SK-N-SH (cell line): ENCODE measurements around the gene FRMD4B. TPM values are rescaled to one million over a fixed set of nuclear protein-coding genes. Genes with fewer than 3 reads are reported as not detected.
A peak's percentile ranks its signal among the peaks of the same experiment; 100 is the strongest.

Experiments
- CTCF ChIA-PET: fragments of 300-600, 350-600 bp; formaldehyde crosslinking; extraction: SDS; loops from one replicate; lab custom pipeline; 2021; lab: Yijun Ruan, JAX
- POLR2A ChIA-PET: fragments of 350-600 bp; sonication (Branson Sonifier 250); formaldehyde crosslinking; extraction: SDS; loops from one replicate; lab custom pipeline; 2020; ENCODE audit warnings: antibody characterized with exemption, inconsistent platforms; lab: Yijun Ruan, JAX
- DNase-seq: peaks from one replicate; pipeline ENCODE4 v3.0.0; 2012
- H2AFZ ChIP-seq: fragments of 200-600 bp; sonication (generic); 2 replicates; pipeline ENCODE4 v1.8.1; 2016; ENCODE audit warnings: antibody characterized with exemption, mild to moderate bottlenecking, low read depth
- H3F3A ChIP-seq: fragments of 200-600 bp; sonication (generic); replicated peaks from 2 replicates; pipeline ENCODE3; 2016; ENCODE audit warnings: antibody characterized with exemption, mild to moderate bottlenecking; ENCODE audit not compliant: insufficient read depth
- H3K27ac ChIP-seq, 2 experiments: fragments of 200-500 bp in 1 of 2; fragments of 200-600 bp in 1 of 2; sonication (Bioruptor generic) in 1 of 2; sonication (generic), shearing (Covaris generic) in 1 of 2; 2 replicates each; pipeline versions ENCODE4 v1.5.1 to v1.6.1; 2014 to 2016; ENCODE audit warnings: low read depth in 2 of 2, inconsistent platforms in 1 of 2, low read length in 1 of 2, mild to moderate bottlenecking in 1 of 2, mixed read lengths in 1 of 2
- H3K27me3 ChIP-seq: fragments of 200-600 bp; sonication (generic), shearing (Covaris generic); 2 replicates; pipeline ENCODE4 v1.6.1; 2016; ENCODE audit warnings: mixed run types; ENCODE audit not compliant: insufficient read depth
- H3K36me3 ChIP-seq, 2 experiments: fragments of 200-500 bp in 1 of 2; fragments of 200-600 bp in 1 of 2; sonication (Bioruptor generic) in 1 of 2; sonication (generic) in 1 of 2; replicated peaks in 1 of 2; 2 replicates each; pipeline versions ENCODE3 to v1.5.1; 2014 to 2016; ENCODE audit warnings: low read length in 1 of 2, mild to moderate bottlenecking in 1 of 2; ENCODE audit not compliant: insufficient read depth in 2 of 2, control insufficient read depth in 1 of 2
- H3K4me1 ChIP-seq, 2 experiments: fragments of 200-500 bp in 1 of 2; fragments of 200-600 bp in 1 of 2; sonication (Bioruptor generic) in 1 of 2; sonication (generic), shearing (Covaris generic) in 1 of 2; 2 replicates each; pipeline versions ENCODE4 v1.5.1 to v1.6.1; 2014 to 2016; ENCODE audit warnings: low read depth in 1 of 2, low read length in 1 of 2, mixed run types in 1 of 2; ENCODE audit not compliant: insufficient read depth in 2 of 2, control insufficient read depth in 1 of 2
- H3K4me2 ChIP-seq: fragments of 200-600 bp; sonication (generic), shearing (Covaris generic); 2 replicates; pipeline ENCODE4 v1.6.1; 2017; ENCODE audit warnings: mixed run types
- H3K4me3 ChIP-seq, 2 experiments: fragments of 200-500 bp in 1 of 2; fragments of 200-600 bp in 1 of 2; sonication (Bioruptor generic) in 1 of 2; sonication (generic), shearing (Covaris generic) in 1 of 2; 2 replicates each; pipeline versions ENCODE4 v1.5.1 to v1.8.1; 2014 to 2016; ENCODE audit warnings: low read depth in 2 of 2, inconsistent platforms in 1 of 2, low read length in 1 of 2, mild to moderate bottlenecking in 1 of 2, mixed read lengths in 1 of 2, moderate library complexity in 1 of 2
- H3K79me2 ChIP-seq: fragments of 200-600 bp; sonication (generic); 2 replicates; pipeline ENCODE4 v1.8.1; 2017; ENCODE audit warnings: mild to moderate bottlenecking; ENCODE audit not compliant: insufficient read depth
- H3K9ac ChIP-seq: fragments of 200-600 bp; sonication (generic); 2 replicates; pipeline ENCODE4 v1.6.1; 2017; ENCODE audit warnings: mixed run types
- H3K9me2 ChIP-seq: fragments of 200-600 bp; sonication (generic); 2 replicates; pipeline ENCODE4 v1.6.1; 2017; ENCODE audit warnings: mixed run types
- H3K9me3 ChIP-seq: fragments of 200-600 bp; sonication (generic); 2 replicates; pipeline ENCODE4 v1.6.1; 2017; ENCODE audit warnings: mixed run types, mild to moderate bottlenecking, moderate library complexity
- H4K20me1 ChIP-seq: fragments of 200-600 bp; sonication (generic); 2 replicates; pipeline ENCODE4 v1.6.1; 2017; ENCODE audit warnings: mild to moderate bottlenecking, mixed run types; ENCODE audit not compliant: insufficient read depth
- ELF1 ChIP-seq: IDR thresholded peaks from 2 replicates; pipeline ENCODE4 v1.4.0; 2012
- EP300 ChIP-seq, 2 experiments: IDR thresholded peaks; 2 replicates each; pipeline versions ENCODE4 v1.4.0 to v1.6.1; 2012; ENCODE audit warnings: borderline replicate concordance in 1 of 2, low read depth in 1 of 2, low read length in 1 of 2
- FOSL2 ChIP-seq: IDR thresholded peaks from 2 replicates; pipeline ENCODE4 v1.4.0; 2012; ENCODE audit warnings: low read depth, mild to moderate bottlenecking, moderate library complexity, borderline replicate concordance
- JUND ChIP-seq: IDR thresholded peaks from 2 replicates; pipeline ENCODE4 v1.4.0; 2012
- RAD21 ChIP-seq: IDR thresholded peaks from 2 replicates; pipeline ENCODE4 v1.6.1; 2012; ENCODE audit warnings: mild to moderate bottlenecking, low read length
- RFX5 ChIP-seq: IDR thresholded peaks from 2 replicates; pipeline ENCODE4 v1.6.1; 2012; ENCODE audit warnings: mild to moderate bottlenecking, improper control_type of control experiment, low read length
- TAF1 ChIP-seq: IDR thresholded peaks from 2 replicates; pipeline ENCODE4 v1.6.1; 2012; ENCODE audit warnings: low read depth, mild to moderate bottlenecking, low read length, moderate library complexity, borderline replicate concordance
- TCF12 ChIP-seq: IDR thresholded peaks from 2 replicates; pipeline ENCODE4 v1.4.0; 2012
- WGBS: methylation state at CpG from one replicate; pipeline ENCODE4 v1.1.6; 2017; ENCODE audit warnings: low lambda C conversion rate; 5-methylcytosine and 5-hydroxymethylcytosine counted together
- polyA plus RNA-seq, 3 experiments: library from polyadenylated mRNA; depleted of rRNA; stranded (reverse); fragments of >200 nt; gene quantifications; 2 replicates each; pipeline ENCODE4 v1.2.3, GENCODE V29; 2012
- TF ChIP-seq, protein P1 (sequence below): IDR thresholded peaks from 2 replicates; pipeline ENCODE4; 2012
- TF ChIP-seq, protein P2 (sequence below): IDR thresholded peaks from 2 replicates; pipeline ENCODE4 v1.4.0; 2012; ENCODE audit warnings: low read depth, borderline replicate concordance
- TF ChIP-seq, protein P3 (sequence below): IDR thresholded peaks from 2 replicates; pipeline ENCODE4 v1.6.1; 2012; ENCODE audit warnings: mild to moderate bottlenecking, low read depth, low read length, moderate library complexity
- TF ChIP-seq, protein P4 (sequence below): fragments of 150-350 bp; IDR thresholded peaks from 2 replicates; pipeline ENCODE4 v1.6.1; 2016; ENCODE audit warnings: mild to moderate bottlenecking, low read depth, low read length
- TF ChIP-seq, protein P5 (sequence below): fragments of 150-350 bp; IDR thresholded peaks from 2 replicates; pipeline ENCODE4 v1.6.1; 2017; ENCODE audit warnings: antibody characterized with exemption, low read length, low read depth, borderline replicate concordance

FRMD4B gene
- polyA plus RNA-seq, 1 of the 3 experiments (the other 2 are of a cell fraction), result 0.53 TPM

DNA sequence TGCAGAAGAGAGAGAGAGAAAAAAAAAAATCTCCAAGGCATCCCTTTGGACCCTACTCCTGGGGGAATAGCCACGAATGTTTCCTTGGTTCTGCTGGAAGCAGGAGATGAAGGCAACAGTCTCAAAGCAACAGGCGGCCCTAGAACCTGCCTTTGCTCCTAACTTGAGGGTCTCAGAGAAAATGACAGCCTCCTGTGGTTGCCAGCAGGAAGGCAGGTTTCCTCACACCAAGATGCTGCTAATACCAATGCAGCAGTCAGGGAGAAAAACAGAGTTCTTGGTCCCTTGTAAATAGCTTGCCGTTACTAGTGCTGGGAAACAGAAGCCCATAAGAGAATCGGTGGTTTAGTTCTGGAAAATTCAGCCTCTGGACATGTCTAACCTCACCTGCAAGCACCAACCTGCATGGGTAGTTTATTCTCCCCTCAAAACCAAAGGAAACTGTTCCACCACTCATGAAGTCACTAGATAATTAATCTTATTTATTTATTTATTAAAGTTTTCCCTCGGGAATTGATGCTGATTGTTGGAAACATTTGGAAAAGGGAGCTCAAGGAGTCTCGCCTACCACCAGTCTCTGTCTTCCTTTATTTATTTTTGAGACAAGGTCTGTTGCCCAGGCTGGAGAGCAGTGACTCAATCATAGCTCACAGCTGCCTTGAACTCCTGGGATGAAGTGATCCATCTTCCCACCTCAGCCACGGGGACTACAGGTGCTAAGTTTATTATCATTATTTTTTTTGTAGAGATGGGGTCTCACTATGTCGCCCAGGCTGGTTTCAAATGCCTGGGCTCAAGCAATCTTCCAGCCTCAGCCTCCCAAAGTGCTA, 883 bp upstream of the FRMD4B start:
- Histone ChIP-seq H3K4me1 (peaks cover 0 to 12% of the 10 kb centered on the region in 2 experiments; a peak in 1 of 4 replicates), H3K9ac (peak overlapping the region; percentile 59; the same call in 1 of the 2 replicates), H2AFZ (peak overlapping the region; percentile 90), H3K4me3 (peak overlapping the region; percentile 58 to 65), H3K9me2 (no peaks in the 10 kb centered on the region), H3K27ac (peak overlapping the region in 1 of 2 experiments; percentile 24; a peak in 1 of 4 replicates), H3K36me3 (no peaks in the 10 kb centered on the region), H4K20me1 (no peaks in the 10 kb centered on the region), H3K4me2 (peak overlapping the region; percentile 91), H3K27me3 (no peaks in the 10 kb centered on the region), H3F3A (peaks cover 19% of the 10 kb centered on the region), H3K79me2 (peaks cover 18% of the 10 kb centered on the region), H3K9me3 (no peaks in the 10 kb centered on the region)
- TF ChIP-seq FOSL2, result no peak
- TF ChIP-seq TAF1, result no peak
- TF ChIP-seq, protein P1, sequence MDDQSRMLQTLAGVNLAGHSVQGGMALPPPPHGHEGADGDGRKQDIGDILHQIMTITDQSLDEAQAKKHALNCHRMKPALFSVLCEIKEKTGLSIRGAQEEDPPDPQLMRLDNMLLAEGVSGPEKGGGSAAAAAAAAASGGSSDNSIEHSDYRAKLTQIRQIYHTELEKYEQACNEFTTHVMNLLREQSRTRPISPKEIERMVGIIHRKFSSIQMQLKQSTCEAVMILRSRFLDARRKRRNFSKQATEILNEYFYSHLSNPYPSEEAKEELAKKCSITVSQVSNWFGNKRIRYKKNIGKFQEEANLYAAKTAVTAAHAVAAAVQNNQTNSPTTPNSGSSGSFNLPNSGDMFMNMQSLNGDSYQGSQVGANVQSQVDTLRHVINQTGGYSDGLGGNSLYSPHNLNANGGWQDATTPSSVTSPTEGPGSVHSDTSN, result no peak
- TF ChIP-seq, protein P2, sequence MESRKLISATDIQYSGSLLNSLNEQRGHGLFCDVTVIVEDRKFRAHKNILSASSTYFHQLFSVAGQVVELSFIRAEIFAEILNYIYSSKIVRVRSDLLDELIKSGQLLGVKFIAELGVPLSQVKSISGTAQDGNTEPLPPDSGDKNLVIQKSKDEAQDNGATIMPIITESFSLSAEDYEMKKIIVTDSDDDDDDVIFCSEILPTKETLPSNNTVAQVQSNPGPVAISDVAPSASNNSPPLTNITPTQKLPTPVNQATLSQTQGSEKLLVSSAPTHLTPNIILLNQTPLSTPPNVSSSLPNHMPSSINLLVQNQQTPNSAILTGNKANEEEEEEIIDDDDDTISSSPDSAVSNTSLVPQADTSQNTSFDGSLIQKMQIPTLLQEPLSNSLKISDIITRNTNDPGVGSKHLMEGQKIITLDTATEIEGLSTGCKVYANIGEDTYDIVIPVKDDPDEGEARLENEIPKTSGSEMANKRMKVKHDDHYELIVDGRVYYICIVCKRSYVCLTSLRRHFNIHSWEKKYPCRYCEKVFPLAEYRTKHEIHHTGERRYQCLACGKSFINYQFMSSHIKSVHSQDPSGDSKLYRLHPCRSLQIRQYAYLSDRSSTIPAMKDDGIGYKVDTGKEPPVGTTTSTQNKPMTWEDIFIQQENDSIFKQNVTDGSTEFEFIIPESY, result no peak
- no peak for TF ChIP-seq ELF1
- no peak for TF ChIP-seq TCF12
- ChIA-PET POLR2A (no interaction called here), CTCF (interaction anchor here (0.6 to 4.0 kb wide), 16 partner anchors 10 to 271 kb away, joined by 3 to 22 read pairs (median 4); no protein-coding TSS in a partner anchor)
- DNase-seq, result no peak
- whole genome bisulfite sequencing, result 50% methylated on average over 8 of the region's 8 CpGs

DNA sequence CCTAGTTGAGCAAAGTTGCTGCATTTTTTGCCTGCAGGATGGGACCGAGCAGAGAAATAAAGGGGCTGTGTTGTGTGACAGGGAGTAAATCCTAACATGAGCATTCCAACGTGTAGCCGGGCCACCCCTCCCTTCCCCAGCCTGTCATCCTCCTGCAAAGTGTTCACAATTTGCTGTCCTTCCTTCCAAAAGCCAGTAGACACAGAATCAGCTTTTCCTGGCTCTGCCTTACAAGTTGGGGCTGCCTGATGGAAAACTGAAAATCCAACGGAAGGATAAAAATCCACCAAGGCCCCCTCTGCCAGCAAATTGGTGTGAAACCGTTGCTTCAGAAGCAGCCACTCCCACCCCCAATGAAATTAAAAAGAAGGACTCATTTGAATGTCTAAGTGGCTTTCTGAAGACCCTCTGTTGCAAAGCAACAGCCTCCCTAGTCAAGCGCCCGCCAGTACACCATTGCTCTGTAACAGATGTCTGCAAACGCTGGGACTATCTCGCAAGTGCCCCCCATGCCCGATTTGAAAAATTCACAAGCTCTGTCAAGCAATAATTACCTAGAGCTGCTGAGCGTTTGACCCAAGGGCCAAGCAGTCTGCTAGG, 665 bp downstream of the FRMD4B start:
- DNase-seq, result no peak
- Histone ChIP-seq H3K36me3 (no peaks in the 10 kb centered on the region), H3K79me2 (peaks cover 22% of the 10 kb centered on the region), H3K9ac (peak overlapping the region; percentile 59), H3K9me3 (no peaks in the 10 kb centered on the region), H4K20me1 (no peaks in the 10 kb centered on the region), H3K27ac (peak overlapping the region in 1 of 2 experiments; percentile 24; a peak in 1 of 4 replicates), H3K27me3 (no peaks in the 10 kb centered on the region), H3K4me2 (peak overlapping the region; percentile 91), H2AFZ (peak overlapping the region; percentile 90; the same call in 1 of the 2 replicates), H3K4me3 (peak overlapping the region; percentile 58 to 65), H3F3A (peaks cover 19% of the 10 kb centered on the region), H3K9me2 (no peaks in the 10 kb centered on the region), H3K4me1 (peaks cover 0 to 12% of the 10 kb centered on the region in 2 experiments; a peak in 1 of 4 replicates)
- 44% methylated on average over 10 of the region's 11 CpGs for WGBS
- ChIA-PET CTCF (interaction anchor here (1.0 to 4.0 kb wide), 10 partner anchors 8 to 78 kb away, joined by 3 to 22 read pairs (median 5); no protein-coding TSS in a partner anchor), POLR2A (no interaction called here)
- TF ChIP-seq RAD21 (no peak), RFX5 (no peak), JUND (no peak), EP300 (IDR thresholded peaks at IDR 0.05; ENCODE audit: borderline replicate concordance in 1 of 2, low read depth in 1 of 2, low read length in 1 of 2) (no peak)
- TF ChIP-seq, protein P3, sequence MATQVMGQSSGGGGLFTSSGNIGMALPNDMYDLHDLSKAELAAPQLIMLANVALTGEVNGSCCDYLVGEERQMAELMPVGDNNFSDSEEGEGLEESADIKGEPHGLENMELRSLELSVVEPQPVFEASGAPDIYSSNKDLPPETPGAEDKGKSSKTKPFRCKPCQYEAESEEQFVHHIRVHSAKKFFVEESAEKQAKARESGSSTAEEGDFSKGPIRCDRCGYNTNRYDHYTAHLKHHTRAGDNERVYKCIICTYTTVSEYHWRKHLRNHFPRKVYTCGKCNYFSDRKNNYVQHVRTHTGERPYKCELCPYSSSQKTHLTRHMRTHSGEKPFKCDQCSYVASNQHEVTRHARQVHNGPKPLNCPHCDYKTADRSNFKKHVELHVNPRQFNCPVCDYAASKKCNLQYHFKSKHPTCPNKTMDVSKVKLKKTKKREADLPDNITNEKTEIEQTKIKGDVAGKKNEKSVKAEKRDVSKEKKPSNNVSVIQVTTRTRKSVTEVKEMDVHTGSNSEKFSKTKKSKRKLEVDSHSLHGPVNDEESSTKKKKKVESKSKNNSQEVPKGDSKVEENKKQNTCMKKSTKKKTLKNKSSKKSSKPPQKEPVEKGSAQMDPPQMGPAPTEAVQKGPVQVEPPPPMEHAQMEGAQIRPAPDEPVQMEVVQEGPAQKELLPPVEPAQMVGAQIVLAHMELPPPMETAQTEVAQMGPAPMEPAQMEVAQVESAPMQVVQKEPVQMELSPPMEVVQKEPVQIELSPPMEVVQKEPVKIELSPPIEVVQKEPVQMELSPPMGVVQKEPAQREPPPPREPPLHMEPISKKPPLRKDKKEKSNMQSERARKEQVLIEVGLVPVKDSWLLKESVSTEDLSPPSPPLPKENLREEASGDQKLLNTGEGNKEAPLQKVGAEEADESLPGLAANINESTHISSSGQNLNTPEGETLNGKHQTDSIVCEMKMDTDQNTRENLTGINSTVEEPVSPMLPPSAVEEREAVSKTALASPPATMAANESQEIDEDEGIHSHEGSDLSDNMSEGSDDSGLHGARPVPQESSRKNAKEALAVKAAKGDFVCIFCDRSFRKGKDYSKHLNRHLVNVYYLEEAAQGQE, result no peak
- TF ChIP-seq, protein P4, sequence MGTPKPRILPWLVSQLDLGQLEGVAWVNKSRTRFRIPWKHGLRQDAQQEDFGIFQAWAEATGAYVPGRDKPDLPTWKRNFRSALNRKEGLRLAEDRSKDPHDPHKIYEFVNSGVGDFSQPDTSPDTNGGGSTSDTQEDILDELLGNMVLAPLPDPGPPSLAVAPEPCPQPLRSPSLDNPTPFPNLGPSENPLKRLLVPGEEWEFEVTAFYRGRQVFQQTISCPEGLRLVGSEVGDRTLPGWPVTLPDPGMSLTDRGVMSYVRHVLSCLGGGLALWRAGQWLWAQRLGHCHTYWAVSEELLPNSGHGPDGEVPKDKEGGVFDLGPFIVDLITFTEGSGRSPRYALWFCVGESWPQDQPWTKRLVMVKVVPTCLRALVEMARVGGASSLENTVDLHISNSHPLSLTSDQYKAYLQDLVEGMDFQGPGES, result no peak
- TF ChIP-seq, protein P1, result no peak
- TF ChIP-seq, protein P5, sequence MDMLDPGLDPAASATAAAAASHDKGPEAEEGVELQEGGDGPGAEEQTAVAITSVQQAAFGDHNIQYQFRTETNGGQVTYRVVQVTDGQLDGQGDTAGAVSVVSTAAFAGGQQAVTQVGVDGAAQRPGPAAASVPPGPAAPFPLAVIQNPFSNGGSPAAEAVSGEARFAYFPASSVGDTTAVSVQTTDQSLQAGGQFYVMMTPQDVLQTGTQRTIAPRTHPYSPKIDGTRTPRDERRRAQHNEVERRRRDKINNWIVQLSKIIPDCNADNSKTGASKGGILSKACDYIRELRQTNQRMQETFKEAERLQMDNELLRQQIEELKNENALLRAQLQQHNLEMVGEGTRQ, result no peak
